A673 (cell line): ENCODE measurements around the gene OTOG.

ENCODE experiments used
- CTCF ChIP-seq: fragments of 300-800, 200-600 bp; sonication (generic); conservative IDR thresholded peaks from 2 replicates; pipeline ENCODE4 v1.5.1; 2017; ENCODE audit warnings: low read depth, mild to moderate bottlenecking, antibody characterized with exemption, low read length, moderate library complexity, mixed read lengths
- EZH2 ChIP-seq: fragments of 200-600 bp; sonication (generic); IDR thresholded peaks from 2 replicates; pipeline ENCODE4 v1.6.1; 2017; ENCODE audit warnings: borderline replicate concordance, low read depth, mild to moderate bottlenecking, mixed read lengths, antibody characterized with exemption, low read length; ENCODE audit not compliant: poor library complexity, severe bottlenecking

GRCh38 chr11:17673951-17674350 lies 126.9 kb downstream of the OTOG start:
- TF ChIP-seq CTCF (no peak), EZH2 (no peak)
